ENCODE data around the gene SLC2A5.

DNA sequence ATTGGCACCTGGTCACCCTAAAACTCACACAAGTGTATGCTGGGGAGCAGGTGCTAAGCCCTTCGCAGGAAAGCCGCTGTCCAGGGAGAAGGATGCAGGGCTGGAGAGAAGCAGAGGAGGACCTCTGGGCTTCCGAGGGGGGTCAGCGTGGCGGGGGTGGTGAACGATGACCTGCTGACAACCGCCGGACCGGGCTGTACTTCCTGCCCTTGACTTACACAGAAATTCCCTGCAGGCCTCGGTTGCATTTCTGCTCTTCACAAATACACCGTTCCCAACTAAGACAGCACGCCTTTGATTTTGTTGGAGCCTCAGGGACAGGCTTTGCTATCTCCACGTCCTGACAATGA is 80.8 kb downstream of the SLC2A5 start:
- TF ChIP-seq POLR2A (IDR thresholded peaks at IDR 0.05) (no peak), CTCF (IDR thresholded peaks at IDR 0.05) (no peak), EP300 (IDR thresholded peaks at IDR 0.05) (no peak), POLR2AphosphoS5 (IDR thresholded peaks at IDR 0.05) (no peak)
